Upper lobe of left lung (tissue), 4 donors: ENCODE measurements around the gene PPP1R14B.

Experiments
- POLR2A ChIP-seq, 4 donors: fragments of 450-650 bp; IDR thresholded peaks; one replicate each; pipeline ENCODE4 v1.5.1; 2016 to 2017; ENCODE audit warnings: antibody characterized with exemption in 4 of 4, mild to moderate bottlenecking in 2 of 4
- POLR2AphosphoS5 ChIP-seq, 2 donors: sonication (generic); formaldehyde crosslinking; IDR thresholded peaks; one replicate each; pipeline ENCODE4 v1.5.1; 2017; ENCODE audit warnings: antibody characterized with exemption in 2 of 2
- TF ChIP-seq, protein P1 (sequence below), 6 experiments: fragments of 450-650 bp in 4 of 6; fragments of 200-600 bp in 2 of 6; sonication (generic) in 2 of 6; IDR thresholded peaks; one replicate each; pipeline ENCODE4 v1.5.1; 2016 to 2019; ENCODE audit warnings: antibody characterized with exemption in 6 of 6

DNA sequence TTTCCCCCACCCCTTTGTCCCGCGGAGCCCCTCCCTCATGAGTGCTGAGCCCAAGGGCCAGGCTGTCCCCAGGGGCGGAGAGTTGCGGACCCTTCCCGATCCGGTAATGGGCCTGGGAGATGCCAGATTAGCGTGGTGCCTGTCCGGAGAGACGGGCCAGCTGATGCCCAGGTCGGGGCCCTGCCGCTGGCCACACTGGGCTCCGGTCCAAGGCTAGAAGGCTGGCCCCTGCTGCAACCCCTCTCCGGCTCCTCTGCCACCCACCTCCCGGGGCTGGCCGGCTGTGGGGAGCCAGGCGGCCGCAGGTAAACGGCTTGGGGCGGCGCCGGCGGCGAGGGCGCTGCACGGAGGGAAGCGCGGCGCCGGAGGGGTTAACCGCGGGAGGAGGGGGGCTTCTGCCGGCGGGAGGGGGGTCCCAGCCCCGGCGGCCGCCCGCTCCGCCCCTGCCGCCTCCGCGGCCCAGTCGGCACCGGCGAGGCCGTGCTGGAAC is 44.6 kb upstream of the PPP1R14B start, which contains the start of gene KCNK4:
- TF ChIP-seq, protein P1, sequence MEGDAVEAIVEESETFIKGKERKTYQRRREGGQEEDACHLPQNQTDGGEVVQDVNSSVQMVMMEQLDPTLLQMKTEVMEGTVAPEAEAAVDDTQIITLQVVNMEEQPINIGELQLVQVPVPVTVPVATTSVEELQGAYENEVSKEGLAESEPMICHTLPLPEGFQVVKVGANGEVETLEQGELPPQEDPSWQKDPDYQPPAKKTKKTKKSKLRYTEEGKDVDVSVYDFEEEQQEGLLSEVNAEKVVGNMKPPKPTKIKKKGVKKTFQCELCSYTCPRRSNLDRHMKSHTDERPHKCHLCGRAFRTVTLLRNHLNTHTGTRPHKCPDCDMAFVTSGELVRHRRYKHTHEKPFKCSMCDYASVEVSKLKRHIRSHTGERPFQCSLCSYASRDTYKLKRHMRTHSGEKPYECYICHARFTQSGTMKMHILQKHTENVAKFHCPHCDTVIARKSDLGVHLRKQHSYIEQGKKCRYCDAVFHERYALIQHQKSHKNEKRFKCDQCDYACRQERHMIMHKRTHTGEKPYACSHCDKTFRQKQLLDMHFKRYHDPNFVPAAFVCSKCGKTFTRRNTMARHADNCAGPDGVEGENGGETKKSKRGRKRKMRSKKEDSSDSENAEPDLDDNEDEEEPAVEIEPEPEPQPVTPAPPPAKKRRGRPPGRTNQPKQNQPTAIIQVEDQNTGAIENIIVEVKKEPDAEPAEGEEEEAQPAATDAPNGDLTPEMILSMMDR (IDR thresholded peaks at IDR 0.05) = no peak
- TF ChIP-seq POLR2A (IDR thresholded peaks at IDR 0.05) = no peak
- TF ChIP-seq POLR2AphosphoS5 (IDR thresholded peaks at IDR 0.05) = no peak
